GM12874 (cell line): ENCODE measurements around the gene RPL36A.

Source experiments
- CTCF ChIP-seq: IDR thresholded peaks from 2 replicates; pipeline ENCODE4 v1.5.1; 2011; ENCODE audit warnings: low read depth, mild to moderate bottlenecking, control low read depth, low read length, moderate library complexity; ENCODE audit not compliant: insufficient read depth

RPL36A gene

GRCh38 chrX:101360390-101360789, 30.4 kb upstream of the RPL36A start:
- no peak for TF ChIP-seq CTCF

- no peak for TF ChIP-seq CTCF
These were observed 28.7 kb upstream of the RPL36A start for GRCh38 chrX:101362116-101362515.

- TF ChIP-seq CTCF: no peak
These were observed 28.1 kb upstream of the RPL36A start for GRCh38 chrX:101362757-101363156.

GRCh38 chrX:101365301-101365795, 25.5 kb upstream of the RPL36A start:
- no peak for TF ChIP-seq CTCF

GRCh38 chrX:101368800-101369199, 22.0 kb upstream of the RPL36A start:
- TF ChIP-seq CTCF: no peak

- TF ChIP-seq CTCF: no peak
These were observed 21.1 kb upstream of the RPL36A start for GRCh38 chrX:101369687-101370086.

- TF ChIP-seq CTCF: no peak
These were observed 19.8 kb upstream of the RPL36A start for GRCh38 chrX:101370888-101371504.
